ENCODE measurements around the gene NYAP2.

The NYAP2 gene

GRCh38 chr2:225616848-225617247 is 217.3 kb downstream of the NYAP2 start:
- TF ChIP-seq GABPA (IDR thresholded peaks at IDR 0.05; ENCODE audit: low read depth): no peak
- no peak for TF ChIP-seq CTCF (IDR thresholded peaks at IDR 0.05; ENCODE audit: insufficient read depth, low read length)
- TF ChIP-seq, protein P1, sequence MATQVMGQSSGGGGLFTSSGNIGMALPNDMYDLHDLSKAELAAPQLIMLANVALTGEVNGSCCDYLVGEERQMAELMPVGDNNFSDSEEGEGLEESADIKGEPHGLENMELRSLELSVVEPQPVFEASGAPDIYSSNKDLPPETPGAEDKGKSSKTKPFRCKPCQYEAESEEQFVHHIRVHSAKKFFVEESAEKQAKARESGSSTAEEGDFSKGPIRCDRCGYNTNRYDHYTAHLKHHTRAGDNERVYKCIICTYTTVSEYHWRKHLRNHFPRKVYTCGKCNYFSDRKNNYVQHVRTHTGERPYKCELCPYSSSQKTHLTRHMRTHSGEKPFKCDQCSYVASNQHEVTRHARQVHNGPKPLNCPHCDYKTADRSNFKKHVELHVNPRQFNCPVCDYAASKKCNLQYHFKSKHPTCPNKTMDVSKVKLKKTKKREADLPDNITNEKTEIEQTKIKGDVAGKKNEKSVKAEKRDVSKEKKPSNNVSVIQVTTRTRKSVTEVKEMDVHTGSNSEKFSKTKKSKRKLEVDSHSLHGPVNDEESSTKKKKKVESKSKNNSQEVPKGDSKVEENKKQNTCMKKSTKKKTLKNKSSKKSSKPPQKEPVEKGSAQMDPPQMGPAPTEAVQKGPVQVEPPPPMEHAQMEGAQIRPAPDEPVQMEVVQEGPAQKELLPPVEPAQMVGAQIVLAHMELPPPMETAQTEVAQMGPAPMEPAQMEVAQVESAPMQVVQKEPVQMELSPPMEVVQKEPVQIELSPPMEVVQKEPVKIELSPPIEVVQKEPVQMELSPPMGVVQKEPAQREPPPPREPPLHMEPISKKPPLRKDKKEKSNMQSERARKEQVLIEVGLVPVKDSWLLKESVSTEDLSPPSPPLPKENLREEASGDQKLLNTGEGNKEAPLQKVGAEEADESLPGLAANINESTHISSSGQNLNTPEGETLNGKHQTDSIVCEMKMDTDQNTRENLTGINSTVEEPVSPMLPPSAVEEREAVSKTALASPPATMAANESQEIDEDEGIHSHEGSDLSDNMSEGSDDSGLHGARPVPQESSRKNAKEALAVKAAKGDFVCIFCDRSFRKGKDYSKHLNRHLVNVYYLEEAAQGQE (IDR thresholded peaks at IDR 0.05; ENCODE audit: insufficient replicate concordance, low read depth): no peak
- TF ChIP-seq SPI1 (IDR thresholded peaks at IDR 0.05; ENCODE audit: borderline replicate concordance, low read depth): no peak
- TF ChIP-seq POLR2AphosphoS5 (IDR thresholded peaks at IDR 0.05; ENCODE audit: low read depth): no peak
- H3K27me3 ChIP-seq (ENCODE audit: insufficient read depth, poor library complexity, severe bottlenecking): no peaks in the 10 kb centered on the region

GRCh38 chr2:225620227-225620626 is 220.7 kb downstream of the NYAP2 start:
- H3K27ac ChIP-seq (replicated peaks): no peak overlapping the region
- H3K27me3 ChIP-seq (ENCODE audit: insufficient read depth, poor library complexity, severe bottlenecking): no peaks in the 10 kb centered on the region
- DNase-seq (ENCODE audit: low read depth in 1 of 2, low spot score in 1 of 2): no peak
- TF ChIP-seq SPI1 (IDR thresholded peaks at IDR 0.05; ENCODE audit: borderline replicate concordance, low read depth) (no peak), POLR2AphosphoS5 (IDR thresholded peaks at IDR 0.05; ENCODE audit: low read depth) (no peak), CTCF (IDR thresholded peaks at IDR 0.05; ENCODE audit: insufficient read depth, low read length) (no peak), GABPA (IDR thresholded peaks at IDR 0.05; ENCODE audit: low read depth) (no peak)
- TF ChIP-seq, protein P1 (IDR thresholded peaks at IDR 0.05; ENCODE audit: insufficient replicate concordance, low read depth): no peak
- H3K4me3 ChIP-seq (replicated peaks; ENCODE audit: insufficient read depth, low read length): no peak overlapping the region

More at GRCh38 chr2:225616848-225617247, 217.3 kb downstream of the NYAP2 start:
- Histone ChIP-seq H3K4me3 (replicated peaks; ENCODE audit: insufficient read depth, low read length) (no peak overlapping the region), H3K27ac (replicated peaks) (no peak overlapping the region)
- DNase-seq (ENCODE audit: low read depth in 1 of 2, low spot score in 1 of 2): no peak

DNA sequence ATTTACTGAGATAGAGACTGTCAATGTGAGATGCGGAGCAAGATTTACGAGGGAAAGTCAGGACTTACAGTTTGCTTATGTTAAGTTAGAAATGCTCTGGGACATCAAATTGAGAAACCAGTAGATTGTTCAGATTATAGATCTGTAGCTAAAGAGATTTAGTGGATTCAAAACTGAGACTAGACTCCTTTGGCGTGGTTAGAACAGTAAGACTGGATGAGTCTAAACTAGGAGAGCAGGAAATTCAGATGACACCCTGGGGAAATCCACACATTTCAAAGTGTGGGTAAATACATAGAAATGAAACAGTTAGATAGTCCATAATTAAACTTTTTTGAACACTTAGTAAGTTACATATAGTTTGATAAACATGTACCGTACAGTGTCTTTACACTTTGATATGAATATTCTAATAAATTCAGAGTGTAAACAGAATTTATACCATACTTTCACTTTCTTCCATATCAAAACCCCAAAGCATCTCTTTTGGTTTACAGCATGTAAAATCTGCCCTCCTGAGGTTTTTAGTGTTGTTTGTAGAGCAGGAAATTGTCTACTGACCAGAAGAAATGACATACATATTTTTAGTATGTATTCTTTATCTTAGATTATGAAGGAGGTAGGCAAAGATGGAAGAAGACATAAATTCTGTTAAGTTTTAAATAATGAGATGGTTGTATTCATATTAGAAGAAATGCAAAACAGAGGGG is 231.5 kb downstream of the NYAP2 start:
- no peak for DNase-seq (ENCODE audit: low read depth in 1 of 2, low spot score in 1 of 2)
- no peak overlapping the region for H3K27ac ChIP-seq (replicated peaks)
- no peak for TF ChIP-seq POLR2AphosphoS5 (IDR thresholded peaks at IDR 0.05; ENCODE audit: low read depth)
- TF ChIP-seq, protein P1 (IDR thresholded peaks at IDR 0.05; ENCODE audit: insufficient replicate concordance, low read depth): no peak
- TF ChIP-seq GABPA (IDR thresholded peaks at IDR 0.05; ENCODE audit: low read depth): no peak
- no peak for TF ChIP-seq SPI1 (IDR thresholded peaks at IDR 0.05; ENCODE audit: borderline replicate concordance, low read depth)
- no peak for TF ChIP-seq CTCF (IDR thresholded peaks at IDR 0.05; ENCODE audit: insufficient read depth, low read length)

More for the DNA sequence above, 231.5 kb downstream of the NYAP2 start:
- Histone ChIP-seq H3K27me3 (ENCODE audit: insufficient read depth, poor library complexity, severe bottlenecking) (no peaks in the 10 kb centered on the region), H3K4me3 (replicated peaks; ENCODE audit: insufficient read depth, low read length) (no peak overlapping the region)

All from HL-60 (cell line).